Measurements from ENCODE around the gene CRYAB.
"Not testable (repeated sequence)": the region's sequence is repeated elsewhere in the genome, so short reads cannot be mapped to it uniquely, and the experiment has no call there.

CRYAB gene

GRCh38 chr11:111905411-111905810, 6.2 kb downstream of the CRYAB start:
- DNase-seq: no peak

GRCh38 chr11:111886844-111887243, 24.7 kb downstream of the CRYAB start:
- no peak for DNase-seq

- no peak for DNase-seq
Measured at GRCh38 chr11:111886032-111886431, 25.5 kb downstream of the CRYAB start.

GRCh38 chr11:111885053-111885452, 26.5 kb downstream of the CRYAB start:
- not testable (repeated sequence) for DNase-seq

- DNase-seq: no peak
Measured at GRCh38 chr11:111882202-111882601, 29.4 kb downstream of the CRYAB start.

GRCh38 chr11:111879637-111879960, 32.0 kb downstream of the CRYAB start:
- no peak for DNase-seq

- peak; percentile 98 for DNase-seq
Measured at GRCh38 chr11:111878849-111879636, 32.5 kb downstream of the CRYAB start, which contains the start of the genes CFAP68 and FDXACB1. CFAP68 (plus strand) TSS chr11:111879541; CDS start chr11:111879561, 20 bp downstream. FDXACB1 (minus strand) TSS chr11:111879165; CDS start chr11:111879132, 33 bp downstream.

GRCh38 chr11:111878385-111878848, 33.2 kb downstream of the CRYAB start:
- no peak for DNase-seq

GRCh38 chr11:111871693-111872161, 39.8 kb downstream of the CRYAB start:
- DNase-seq: peak; percentile 24

GRCh38 chr11:111870886-111871692, 40.5 kb downstream of the CRYAB start, which contains the start of gene ALG9:
ALG9 (minus strand) TSS chr11:111871581; CDS start chr11:111871482, 99 bp downstream.
- DNase-seq: peak; percentile 88

- DNase-seq: no peak
Measured at GRCh38 chr11:111870522-111870885, 41.1 kb downstream of the CRYAB start.

GRCh38 chr11:111870113-111870512, 41.5 kb downstream of the CRYAB start:
- DNase-seq: no peak

- DNase-seq: no peak
Measured at GRCh38 chr11:111860257-111860656, 51.3 kb downstream of the CRYAB start.
